SK-N-SH (cell line): ENCODE results near the gene PTS.

Experiments used
- CHD2 ChIP-seq: fragments of 150-350 bp; IDR thresholded peaks from 2 replicates; pipeline ENCODE4 v1.6.1; 2018; ENCODE audit warnings: low read length; ENCODE audit not compliant: partially characterized antibody
- EP300 ChIP-seq, 2 experiments: IDR thresholded peaks; 2 replicates each; pipeline versions ENCODE4 v1.4.0 to v1.6.1; 2012; ENCODE audit warnings: borderline replicate concordance in 1 of 2, low read depth in 1 of 2, low read length in 1 of 2
- EZH2phosphoT487 ChIP-seq: fragments of 200-600 bp; sonication (generic); IDR thresholded peaks from 2 replicates; pipeline ENCODE4 v1.6.1; 2017; ENCODE audit warnings: low read depth, mixed run types, mild to moderate bottlenecking, antibody characterized with exemption, moderate library complexity, borderline replicate concordance
- GABPA ChIP-seq: IDR thresholded peaks from 2 replicates; pipeline ENCODE4 v1.4.0; 2012; ENCODE audit warnings: low read depth, mild to moderate bottlenecking
- JUND ChIP-seq: IDR thresholded peaks from 2 replicates; pipeline ENCODE4 v1.4.0; 2012
- POLR2AphosphoS5 ChIP-seq: IDR thresholded peaks from 2 replicates; pipeline ENCODE4 v1.6.1; 2012; ENCODE audit warnings: low read depth, low read length
- RCOR1 ChIP-seq: fragments of 150-350 bp; IDR thresholded peaks from 2 replicates; pipeline ENCODE4 v1.6.1; 2017; ENCODE audit warnings: antibody characterized with exemption, low read length
- RFX5 ChIP-seq: IDR thresholded peaks from 2 replicates; pipeline ENCODE4 v1.6.1; 2012; ENCODE audit warnings: mild to moderate bottlenecking, improper control_type of control experiment, low read length
- SMC3 ChIP-seq: IDR thresholded peaks from 2 replicates; pipeline ENCODE4 v1.6.1; 2012; ENCODE audit warnings: low read depth, low read length, improper control_type of control experiment
- TAF1 ChIP-seq: IDR thresholded peaks from 2 replicates; pipeline ENCODE4 v1.6.1; 2012; ENCODE audit warnings: low read depth, mild to moderate bottlenecking, low read length, moderate library complexity, borderline replicate concordance
- TF ChIP-seq, protein P1 (sequence below): fragments of 200-600 bp; sonication (generic); IDR thresholded peaks from 2 replicates; pipeline ENCODE4 v1.6.1; 2017; ENCODE audit warnings: antibody characterized with exemption, mild to moderate bottlenecking, moderate library complexity
- TF ChIP-seq, protein P2 (sequence below): IDR thresholded peaks from 2 replicates; pipeline ENCODE4; 2012

DNA sequence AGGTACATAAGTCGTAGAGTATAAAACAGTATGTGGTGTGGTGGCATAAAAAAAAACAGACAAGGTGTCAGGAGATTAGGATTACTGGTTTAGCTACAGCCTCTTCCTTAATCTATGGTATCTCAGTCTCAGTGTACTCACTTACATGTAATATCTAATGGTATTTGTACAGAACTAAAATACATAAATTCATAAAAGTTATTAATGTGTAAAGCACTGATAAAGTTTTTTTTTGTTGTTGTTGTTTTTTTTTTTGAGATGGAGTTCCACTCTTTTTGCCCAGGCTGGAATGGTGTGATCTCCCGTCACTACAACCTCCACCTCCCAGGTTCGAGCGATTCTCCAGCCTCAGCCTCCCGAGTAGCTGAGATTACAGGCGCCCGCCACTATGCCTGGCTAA is 2.9 kb downstream of the PTS start:
- TF ChIP-seq, protein P1, sequence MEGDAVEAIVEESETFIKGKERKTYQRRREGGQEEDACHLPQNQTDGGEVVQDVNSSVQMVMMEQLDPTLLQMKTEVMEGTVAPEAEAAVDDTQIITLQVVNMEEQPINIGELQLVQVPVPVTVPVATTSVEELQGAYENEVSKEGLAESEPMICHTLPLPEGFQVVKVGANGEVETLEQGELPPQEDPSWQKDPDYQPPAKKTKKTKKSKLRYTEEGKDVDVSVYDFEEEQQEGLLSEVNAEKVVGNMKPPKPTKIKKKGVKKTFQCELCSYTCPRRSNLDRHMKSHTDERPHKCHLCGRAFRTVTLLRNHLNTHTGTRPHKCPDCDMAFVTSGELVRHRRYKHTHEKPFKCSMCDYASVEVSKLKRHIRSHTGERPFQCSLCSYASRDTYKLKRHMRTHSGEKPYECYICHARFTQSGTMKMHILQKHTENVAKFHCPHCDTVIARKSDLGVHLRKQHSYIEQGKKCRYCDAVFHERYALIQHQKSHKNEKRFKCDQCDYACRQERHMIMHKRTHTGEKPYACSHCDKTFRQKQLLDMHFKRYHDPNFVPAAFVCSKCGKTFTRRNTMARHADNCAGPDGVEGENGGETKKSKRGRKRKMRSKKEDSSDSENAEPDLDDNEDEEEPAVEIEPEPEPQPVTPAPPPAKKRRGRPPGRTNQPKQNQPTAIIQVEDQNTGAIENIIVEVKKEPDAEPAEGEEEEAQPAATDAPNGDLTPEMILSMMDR, result no peak
- TF ChIP-seq JUND (no peak), CHD2 (no peak), EP300 (IDR thresholded peaks at IDR 0.05; ENCODE audit: borderline replicate concordance in 1 of 2, low read depth in 1 of 2, low read length in 1 of 2) (no peak), POLR2AphosphoS5 (no peak), EZH2phosphoT487 (no peak), TAF1 (no peak), GABPA (no peak), RCOR1 (no peak), SMC3 (no peak), RFX5 (no peak)
- TF ChIP-seq, protein P2, sequence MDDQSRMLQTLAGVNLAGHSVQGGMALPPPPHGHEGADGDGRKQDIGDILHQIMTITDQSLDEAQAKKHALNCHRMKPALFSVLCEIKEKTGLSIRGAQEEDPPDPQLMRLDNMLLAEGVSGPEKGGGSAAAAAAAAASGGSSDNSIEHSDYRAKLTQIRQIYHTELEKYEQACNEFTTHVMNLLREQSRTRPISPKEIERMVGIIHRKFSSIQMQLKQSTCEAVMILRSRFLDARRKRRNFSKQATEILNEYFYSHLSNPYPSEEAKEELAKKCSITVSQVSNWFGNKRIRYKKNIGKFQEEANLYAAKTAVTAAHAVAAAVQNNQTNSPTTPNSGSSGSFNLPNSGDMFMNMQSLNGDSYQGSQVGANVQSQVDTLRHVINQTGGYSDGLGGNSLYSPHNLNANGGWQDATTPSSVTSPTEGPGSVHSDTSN, result no peak
